ENCODE measurements around the gene FANCG.

The FANCG gene

DNA sequence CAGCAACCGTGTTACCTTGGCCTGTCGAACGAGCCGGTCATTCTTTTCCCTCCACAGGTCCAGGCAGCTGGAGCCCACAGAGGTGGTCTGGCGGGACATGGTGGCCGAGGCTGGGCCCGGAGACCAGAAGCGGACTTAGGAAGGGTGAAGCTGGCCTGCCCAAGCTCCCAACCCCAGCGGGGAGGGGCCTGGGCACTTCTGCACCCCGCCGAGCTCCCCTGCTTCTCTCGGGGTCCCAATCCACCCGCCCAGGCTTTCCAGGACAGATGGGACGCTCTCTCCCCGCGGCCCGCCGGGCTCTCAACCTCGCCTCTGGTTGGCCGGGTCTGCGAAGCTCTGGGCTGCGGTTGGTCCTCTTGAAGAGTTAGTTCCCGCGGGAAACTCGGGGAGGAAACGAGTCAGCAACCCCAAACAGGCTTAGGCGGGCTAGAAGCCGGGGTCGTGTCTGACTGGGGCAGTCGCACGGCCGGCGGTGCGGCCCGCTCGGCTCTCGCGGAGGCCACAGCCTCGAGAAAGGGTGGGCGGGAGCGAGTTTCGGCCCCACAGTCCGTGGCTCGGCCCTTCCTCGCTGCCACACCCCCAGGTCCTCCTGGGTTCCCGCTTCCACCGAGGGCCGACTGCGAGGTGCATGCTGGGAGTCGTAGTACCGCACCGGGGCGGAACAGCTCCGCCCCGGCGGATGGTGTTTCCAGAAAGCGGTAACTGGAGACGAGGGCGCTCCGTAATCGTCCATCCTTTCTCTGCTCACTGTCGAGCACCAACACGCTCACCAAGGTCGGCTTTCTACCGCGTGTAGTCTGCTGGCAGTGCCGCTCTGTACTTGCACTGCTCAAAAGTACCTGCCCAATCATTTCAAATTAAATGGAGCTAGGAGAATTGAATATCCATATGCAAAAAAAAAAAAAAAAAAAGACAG lies at the start of gene FANCG:
FANCG (minus strand) TSS at position 517 of the 916 bp plus-strand sequence; CDS start at position 99, 418 bp downstream.
- peak; percentile 95 for DNase-seq (ENCODE audit: low read depth, low spot score)

DNA sequence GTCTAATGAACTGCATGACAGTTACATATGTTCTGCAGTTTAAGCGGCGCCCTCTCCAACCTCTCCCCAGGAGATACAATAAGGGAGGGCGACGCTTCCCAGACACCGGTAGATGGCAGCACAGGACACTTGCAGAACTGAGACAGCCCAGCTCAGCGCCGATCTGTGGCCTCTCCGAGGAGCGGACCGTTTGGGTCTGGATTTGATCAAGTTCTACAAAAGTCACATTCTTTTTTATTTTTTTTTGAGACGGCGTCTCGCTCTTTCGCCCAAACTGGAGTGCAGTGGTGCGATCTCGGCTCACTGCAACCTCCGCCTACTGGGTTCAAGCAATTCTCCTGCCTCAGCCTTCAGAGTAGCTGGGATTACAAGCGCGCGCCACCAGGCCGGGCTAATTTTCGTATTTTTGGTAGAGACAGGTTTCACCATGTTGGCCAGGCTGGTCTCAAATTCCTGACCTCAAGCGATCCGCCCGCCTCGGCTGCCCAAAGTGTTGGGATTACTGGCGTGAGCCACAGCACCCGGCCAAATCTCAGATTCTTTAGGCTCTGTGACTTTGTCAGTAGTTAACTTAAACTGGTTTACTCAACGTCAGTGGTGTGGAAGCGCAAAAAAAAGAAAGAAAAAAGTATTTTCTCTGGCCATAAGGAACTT lies 37.3 kb upstream of the FANCG start:
- H3K4me3 ChIP-seq (ENCODE audit: low read depth, low read length), result peak overlapping the region; percentile 88
- peak; percentile 91 for DNase-seq (ENCODE audit: low read depth, low spot score)
- in situ Hi-C loops (cut with HindIII; ENCODE audit: low sequenced_read_pairs), result no loop called here
- TF ChIP-seq, protein P1, sequence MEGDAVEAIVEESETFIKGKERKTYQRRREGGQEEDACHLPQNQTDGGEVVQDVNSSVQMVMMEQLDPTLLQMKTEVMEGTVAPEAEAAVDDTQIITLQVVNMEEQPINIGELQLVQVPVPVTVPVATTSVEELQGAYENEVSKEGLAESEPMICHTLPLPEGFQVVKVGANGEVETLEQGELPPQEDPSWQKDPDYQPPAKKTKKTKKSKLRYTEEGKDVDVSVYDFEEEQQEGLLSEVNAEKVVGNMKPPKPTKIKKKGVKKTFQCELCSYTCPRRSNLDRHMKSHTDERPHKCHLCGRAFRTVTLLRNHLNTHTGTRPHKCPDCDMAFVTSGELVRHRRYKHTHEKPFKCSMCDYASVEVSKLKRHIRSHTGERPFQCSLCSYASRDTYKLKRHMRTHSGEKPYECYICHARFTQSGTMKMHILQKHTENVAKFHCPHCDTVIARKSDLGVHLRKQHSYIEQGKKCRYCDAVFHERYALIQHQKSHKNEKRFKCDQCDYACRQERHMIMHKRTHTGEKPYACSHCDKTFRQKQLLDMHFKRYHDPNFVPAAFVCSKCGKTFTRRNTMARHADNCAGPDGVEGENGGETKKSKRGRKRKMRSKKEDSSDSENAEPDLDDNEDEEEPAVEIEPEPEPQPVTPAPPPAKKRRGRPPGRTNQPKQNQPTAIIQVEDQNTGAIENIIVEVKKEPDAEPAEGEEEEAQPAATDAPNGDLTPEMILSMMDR (IDR thresholded peaks at IDR 0.05; ENCODE audit: low read depth, low read length), result peak; percentile 94

More for the DNA sequence above, at the start of gene FANCG:
- peak within 1 kb of the TSS; percentile 77 for H3K4me3 ChIP-seq (ENCODE audit: low read depth, low read length)
- TF ChIP-seq, protein P1 (IDR thresholded peaks at IDR 0.05; ENCODE audit: low read depth, low read length), result no peak
- in situ Hi-C loops (cut with HindIII; ENCODE audit: low sequenced_read_pairs), result no loop called here

DNA sequence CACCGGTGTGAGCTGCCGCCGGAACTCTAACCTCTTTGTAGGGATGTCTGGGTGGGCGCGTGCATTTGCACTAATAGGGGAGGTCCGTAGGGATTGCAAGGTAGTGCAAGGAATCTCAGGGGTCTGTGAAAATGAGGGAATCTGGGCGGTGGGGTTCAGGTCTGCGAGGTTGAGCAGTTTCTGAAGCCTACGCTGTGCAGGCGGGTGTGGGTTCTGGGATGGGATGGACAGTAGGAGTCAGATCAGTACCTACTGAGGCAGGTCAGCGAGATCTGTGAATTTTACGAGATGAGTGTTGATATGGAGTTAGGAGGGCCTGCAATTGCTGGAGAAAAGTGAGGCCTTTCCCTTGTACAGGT lies 36.8 kb upstream of the FANCG start:
- peak overlapping the region; percentile 88 for H3K4me3 ChIP-seq (ENCODE audit: low read depth, low read length)
- no peak for DNase-seq (ENCODE audit: low read depth, low spot score)
- in situ Hi-C loops (cut with HindIII; ENCODE audit: low sequenced_read_pairs), result no loop called here
- TF ChIP-seq, protein P1 (IDR thresholded peaks at IDR 0.05; ENCODE audit: low read depth, low read length), result no peak

DNA sequence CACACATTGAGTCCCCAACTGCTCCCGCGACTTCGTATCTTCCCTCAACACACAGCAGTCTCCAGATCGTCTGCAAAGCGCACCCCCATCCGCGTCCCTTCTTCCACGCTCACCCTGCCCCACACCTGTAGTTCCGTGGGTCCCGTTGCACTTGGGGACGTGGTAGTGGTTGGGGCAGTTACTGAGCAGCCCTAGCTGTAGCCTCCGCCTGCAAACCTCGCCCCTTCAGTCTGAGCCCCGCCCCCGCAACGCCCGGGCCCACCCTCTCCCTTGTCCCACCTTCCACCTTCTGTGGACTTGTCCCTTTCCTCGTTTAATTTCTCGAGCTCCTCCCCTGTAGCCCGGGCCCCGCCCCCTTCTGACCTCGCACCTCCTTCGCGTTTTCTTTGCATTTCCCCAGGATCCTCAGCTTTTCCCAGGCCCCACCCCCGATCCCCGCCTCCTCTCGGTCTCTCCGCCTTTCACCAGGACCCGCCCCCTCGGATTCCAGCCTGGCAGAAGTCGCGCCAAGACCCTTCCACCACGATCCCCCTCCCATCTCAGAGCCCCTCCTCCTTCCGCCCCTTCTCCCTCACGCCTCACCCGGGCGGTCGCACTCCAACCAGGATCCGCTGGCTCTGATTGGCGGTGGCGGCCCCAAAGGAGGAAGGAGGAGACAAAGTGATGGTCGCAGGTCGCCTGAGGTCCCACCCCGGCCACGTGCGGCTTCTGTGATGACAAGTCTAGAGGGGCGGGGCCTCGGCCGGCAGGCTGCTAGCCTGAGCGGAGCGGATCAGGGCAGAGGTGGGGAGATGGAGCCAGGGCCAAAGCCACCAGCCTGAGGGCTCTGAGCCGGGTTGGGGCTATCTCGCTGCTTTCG lies 36.2 kb upstream of the FANCG start, which contains the start of gene ATOSB:
ATOSB (minus strand) TSS at position 183 of the 859 bp plus-strand sequence. CDS start 7,588 bp downstream, outside the sequence.
- DNase-seq (ENCODE audit: low read depth, low spot score), result peak; percentile 98
- TF ChIP-seq, protein P1 (IDR thresholded peaks at IDR 0.05; ENCODE audit: low read depth, low read length), result no peak
- H3K4me3 ChIP-seq (ENCODE audit: low read depth, low read length), result peak within 1 kb of the TSS; percentile 88
- in situ Hi-C loops (cut with HindIII; ENCODE audit: low sequenced_read_pairs), result no loop called here

DNA sequence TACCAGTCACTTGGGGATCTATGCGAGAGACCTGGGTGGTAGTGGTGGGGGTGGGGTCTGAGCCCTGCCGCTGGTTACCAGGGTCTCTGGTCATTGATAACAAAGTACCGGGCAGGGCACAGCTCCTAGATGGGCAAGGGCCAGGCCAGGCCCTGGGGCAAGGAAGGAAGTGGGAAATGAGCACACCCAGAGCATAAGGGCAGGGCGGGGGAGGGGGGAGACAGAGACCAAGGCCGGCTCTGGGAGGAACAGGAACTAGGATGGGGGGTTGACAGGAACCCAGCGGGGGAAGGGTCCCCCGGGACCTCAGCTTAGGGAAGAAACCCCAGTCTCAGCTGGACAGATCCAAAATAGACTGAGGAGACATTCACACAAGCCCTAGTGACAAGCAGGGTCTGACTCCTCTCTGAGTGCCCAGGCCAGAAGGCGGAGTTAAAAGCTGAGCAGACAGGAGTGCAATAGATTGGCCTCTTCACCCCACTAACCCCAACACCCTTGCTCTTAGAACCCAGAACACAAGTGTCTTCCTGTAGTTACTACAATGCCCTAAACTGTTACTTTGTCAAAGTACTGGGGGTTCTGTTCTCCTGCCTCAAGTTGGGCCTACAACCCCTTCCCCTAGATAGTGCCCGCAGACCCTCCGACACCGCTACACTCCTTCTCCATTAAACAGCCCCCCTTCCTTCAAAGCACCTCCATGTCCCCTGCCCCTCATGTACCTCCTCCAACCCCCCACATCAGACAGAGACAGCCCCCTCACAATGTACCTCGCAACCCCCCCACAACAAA lies 35.3 kb upstream of the FANCG start:
- H3K4me3 ChIP-seq (ENCODE audit: low read depth, low read length), result peak overlapping the region; percentile 88
- peak; percentile 27 for DNase-seq (ENCODE audit: low read depth, low spot score)
- TF ChIP-seq, protein P1 (IDR thresholded peaks at IDR 0.05; ENCODE audit: low read depth, low read length), result no peak
- in situ Hi-C loops (cut with HindIII; ENCODE audit: low sequenced_read_pairs), result no loop called here

Measured in astrocyte of the spinal cord (primary cell).